Neural progenitor cell (in vitro differentiated cells): ENCODE data around the gene KRTAP5-9. TPM values are rescaled to one million over a fixed set of nuclear protein-coding genes. Genes with fewer than 3 reads are reported as not detected.

Source experiments
- DNase-seq: peaks from one replicate; pipeline ENCODE4 v3.0.0-alpha.2; 2016; ENCODE audit warnings: low spot score
- H2AFZ ChIP-seq: fragments of 200-600 bp; sonication (generic); replicated peaks from 2 replicates; pipeline ENCODE4 v1.6.1; 2016; ENCODE audit warnings: antibody characterized with exemption
- H3F3A ChIP-seq: fragments of 200-600 bp; sonication (generic); 2 replicates; pipeline ENCODE4 v1.6.1; 2016; ENCODE audit warnings: antibody characterized with exemption, low read depth
- H3K27ac ChIP-seq: fragments of 200-600 bp; sonication (generic); 2 replicates; pipeline ENCODE4 v1.5.1; 2016; ENCODE audit warnings: mild to moderate bottlenecking
- H3K27me3 ChIP-seq: fragments of 200-600 bp; sonication (generic); 2 replicates; pipeline ENCODE4 v1.6.1; 2016; ENCODE audit warnings: mild to moderate bottlenecking, moderate library complexity
- H3K36me3 ChIP-seq: fragments of 200-600 bp; sonication (generic); 2 replicates; pipeline ENCODE4 v1.5.1; 2016
- H3K4me1 ChIP-seq: fragments of 200-600 bp; sonication (generic); 2 replicates; pipeline ENCODE4 v1.6.1; 2016; ENCODE audit warnings: mixed run types
- H3K4me2 ChIP-seq: fragments of 200-600 bp; sonication (generic); 2 replicates; pipeline ENCODE4 v1.6.1; 2016
- H3K4me3 ChIP-seq: fragments of 200-600 bp; sonication (generic); 2 replicates; pipeline ENCODE4 v1.5.1; 2016
- H3K79me2 ChIP-seq: fragments of 200-600 bp; sonication (generic); 2 replicates; pipeline ENCODE4 v1.6.1; 2016; ENCODE audit warnings: low read depth
- H3K9ac ChIP-seq: fragments of 200-600 bp; sonication (generic); 2 replicates; pipeline ENCODE4 v1.6.1; 2016
- H3K9me3 ChIP-seq: fragments of 200-600 bp; sonication (generic); 2 replicates; pipeline ENCODE4 v1.5.1; 2016; ENCODE audit warnings: low read depth
- H4K20me1 ChIP-seq: fragments of 200-600 bp; sonication (generic); 2 replicates; pipeline ENCODE4 v1.6.1; 2016; ENCODE audit warnings: low read depth
- H3K27ac Mint-ChIP-seq: 3 replicates; pipeline ENCODE4 v1.8.0; 2021; ENCODE audit warnings: mixed read lengths
- H3K27me3 Mint-ChIP-seq: 2 replicates; pipeline ENCODE4 v1.8.0; 2022; ENCODE audit warnings: low read depth, mild to moderate bottlenecking, inconsistent platforms, moderate library complexity, mixed read lengths; ENCODE audit not compliant: insufficient read depth
- H3K36me3 Mint-ChIP-seq: 3 replicates; pipeline ENCODE4 v1.8.0; 2021; ENCODE audit warnings: mixed read lengths
- H3K4me1 Mint-ChIP-seq: 3 replicates; pipeline ENCODE4 v1.8.0; 2021; ENCODE audit warnings: mixed read lengths
- H3K4me3 Mint-ChIP-seq: 3 replicates; pipeline ENCODE4 v1.8.0; 2021; ENCODE audit warnings: mild to moderate bottlenecking, moderate library complexity, mixed read lengths
- H3K9me3 Mint-ChIP-seq: 3 replicates; pipeline ENCODE4 v1.8.0; 2020; ENCODE audit warnings: mixed read lengths
- EZH2 ChIP-seq: fragments of 200-600 bp; sonication (generic); IDR thresholded peaks from 2 replicates; pipeline ENCODE4 v1.6.1; 2017; ENCODE audit warnings: antibody characterized with exemption, mild to moderate bottlenecking, moderate library complexity
- EZH2phosphoT487 ChIP-seq: fragments of 200-600 bp; sonication (generic); IDR thresholded peaks from 2 replicates; pipeline ENCODE4 v1.6.1; 2017; ENCODE audit warnings: antibody characterized with exemption
- total RNA-seq: library from RNA; depleted of rRNA; stranded (reverse); fragments of >200 nt; gene quantifications from 2 replicates; pipeline ENCODE4 v1.2.3, GENCODE V29; 2015; ENCODE audit warnings: low replicate concordance
- TF ChIP-seq, protein P1 (sequence below): fragments of 200-600 bp; sonication (generic); IDR thresholded peaks from 2 replicates; pipeline ENCODE4 v1.5.1; 2017; ENCODE audit warnings: antibody characterized with exemption, mild to moderate bottlenecking

The KRTAP5-9 gene
- total RNA-seq, 1 donor from 2014 or later, result not detected

DNA sequence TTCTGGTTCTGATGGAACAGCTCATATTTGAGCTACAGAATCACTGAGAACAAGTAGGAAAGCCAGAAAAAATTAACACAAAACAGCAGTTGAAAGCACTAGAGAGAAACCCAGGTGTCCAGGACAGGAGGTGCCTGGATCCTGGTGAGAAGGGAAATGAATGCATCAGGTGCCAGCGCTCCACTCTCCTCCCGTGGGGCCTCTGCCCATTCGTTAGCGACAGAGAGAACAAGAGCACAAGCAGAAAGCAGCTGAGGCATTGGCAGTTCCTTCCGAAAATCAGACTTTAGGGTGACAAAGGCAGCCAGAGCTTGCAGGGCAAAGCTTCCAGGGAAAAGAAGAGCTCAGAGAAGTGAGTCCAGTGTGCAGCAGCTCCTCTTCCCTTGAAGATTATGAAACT is 41.1 kb upstream of the KRTAP5-9 start:
- Histone ChIP-seq H3K9me3 (peaks cover 6% of the 10 kb centered on the region), H3K4me1 (peaks cover 15% of the 10 kb centered on the region), H3K79me2 (no peaks in the 10 kb centered on the region), H3K36me3 (no peaks in the 10 kb centered on the region), H3K9ac (no peak overlapping the region), H3K4me3 (no peak overlapping the region), H3K27me3 (no peaks in the 10 kb centered on the region), H4K20me1 (no peaks in the 10 kb centered on the region), H2AFZ (no peak overlapping the region), H3K4me2 (no peak overlapping the region), H3K27ac (no peak overlapping the region), H3F3A (peaks cover 4% of the 10 kb centered on the region)
- Mint-ChIP-seq H3K36me3 (peaks cover 8% of the 10 kb centered on the region), H3K4me1 (peaks cover 19% of the 10 kb centered on the region), H3K9me3 (peaks cover 34% of the 10 kb centered on the region), H3K27ac (no peak overlapping the region), H3K4me3 (no peak overlapping the region), H3K27me3 (peaks cover 5% of the 10 kb centered on the region)
- TF ChIP-seq EZH2phosphoT487 (no peak), EZH2 (no peak)
- TF ChIP-seq, protein P1, sequence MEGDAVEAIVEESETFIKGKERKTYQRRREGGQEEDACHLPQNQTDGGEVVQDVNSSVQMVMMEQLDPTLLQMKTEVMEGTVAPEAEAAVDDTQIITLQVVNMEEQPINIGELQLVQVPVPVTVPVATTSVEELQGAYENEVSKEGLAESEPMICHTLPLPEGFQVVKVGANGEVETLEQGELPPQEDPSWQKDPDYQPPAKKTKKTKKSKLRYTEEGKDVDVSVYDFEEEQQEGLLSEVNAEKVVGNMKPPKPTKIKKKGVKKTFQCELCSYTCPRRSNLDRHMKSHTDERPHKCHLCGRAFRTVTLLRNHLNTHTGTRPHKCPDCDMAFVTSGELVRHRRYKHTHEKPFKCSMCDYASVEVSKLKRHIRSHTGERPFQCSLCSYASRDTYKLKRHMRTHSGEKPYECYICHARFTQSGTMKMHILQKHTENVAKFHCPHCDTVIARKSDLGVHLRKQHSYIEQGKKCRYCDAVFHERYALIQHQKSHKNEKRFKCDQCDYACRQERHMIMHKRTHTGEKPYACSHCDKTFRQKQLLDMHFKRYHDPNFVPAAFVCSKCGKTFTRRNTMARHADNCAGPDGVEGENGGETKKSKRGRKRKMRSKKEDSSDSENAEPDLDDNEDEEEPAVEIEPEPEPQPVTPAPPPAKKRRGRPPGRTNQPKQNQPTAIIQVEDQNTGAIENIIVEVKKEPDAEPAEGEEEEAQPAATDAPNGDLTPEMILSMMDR, result no peak
- DNase-seq, result no peak

DNA sequence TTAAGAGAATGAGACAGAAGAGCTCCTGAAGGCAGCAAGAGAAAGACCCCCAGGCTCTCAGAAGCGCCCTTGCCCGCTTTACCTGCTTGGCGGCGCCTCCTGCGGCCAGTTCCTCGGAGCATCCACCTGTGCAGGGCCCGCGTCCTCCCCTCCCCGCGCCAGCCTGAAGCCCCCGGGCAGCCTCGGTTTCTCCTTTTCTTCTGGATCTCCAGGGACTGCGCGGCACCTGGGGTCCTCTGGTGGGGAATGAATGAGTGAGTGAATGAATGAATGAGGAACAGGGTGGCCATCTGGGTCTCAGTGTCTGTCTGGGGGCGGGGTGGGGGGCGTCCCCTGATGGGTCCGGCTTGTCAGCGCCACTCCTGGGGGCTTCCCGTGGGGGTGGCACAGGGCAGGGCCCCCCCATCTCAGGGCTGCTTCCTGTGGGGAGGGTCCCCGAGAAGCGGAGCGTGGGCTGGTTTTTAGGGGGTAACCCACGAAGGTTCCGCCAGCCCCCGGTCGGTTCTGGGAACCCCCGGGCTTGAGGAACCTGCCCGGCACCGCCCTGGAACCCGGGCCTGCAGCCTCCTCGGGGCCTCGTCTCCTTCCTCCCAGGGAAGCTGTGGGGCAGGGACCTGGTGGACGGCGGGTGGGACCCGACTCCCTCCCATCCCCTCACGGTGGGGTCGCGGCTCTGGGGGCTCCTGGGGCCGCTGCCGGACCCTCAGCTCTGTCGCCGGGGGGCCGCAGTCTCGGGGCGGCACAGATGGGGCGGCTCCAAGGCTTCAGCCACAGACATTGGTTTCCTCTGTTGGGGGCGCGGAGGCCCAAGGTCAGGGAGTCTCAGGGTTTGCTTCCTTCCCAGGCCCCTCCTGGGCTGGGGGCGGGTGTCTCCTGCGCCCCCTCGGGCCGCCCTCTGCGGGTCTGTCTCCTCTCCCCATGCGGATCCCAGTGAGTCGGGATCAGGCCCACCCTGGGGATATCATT is 29.4 kb upstream of the KRTAP5-9 start:
- Histone ChIP-seq H3K36me3 (no peaks in the 10 kb centered on the region), H3K9ac (no peak overlapping the region), H3K4me3 (no peak overlapping the region), H4K20me1 (no peaks in the 10 kb centered on the region), H3K4me1 (no peaks in the 10 kb centered on the region), H3K4me2 (no peak overlapping the region), H3K27ac (no peak overlapping the region), H3K79me2 (no peaks in the 10 kb centered on the region), H3K27me3 (no peaks in the 10 kb centered on the region), H2AFZ (no peak overlapping the region), H3F3A (no peaks in the 10 kb centered on the region), H3K9me3 (no peaks in the 10 kb centered on the region)
- Mint-ChIP-seq H3K27me3 (no peaks in the 10 kb centered on the region), H3K4me3 (no peak overlapping the region), H3K27ac (no peak overlapping the region), H3K9me3 (peaks cover 2% of the 10 kb centered on the region), H3K36me3 (no peaks in the 10 kb centered on the region), H3K4me1 (peaks cover 7% of the 10 kb centered on the region)
- TF ChIP-seq EZH2phosphoT487, result no peak
- TF ChIP-seq EZH2, result no peak
- TF ChIP-seq, protein P1, result no peak
- DNase-seq, result no peak

- Mint-ChIP-seq H3K27ac (peak overlapping the region; percentile 26), H3K9me3 (peaks cover 2% of the 10 kb centered on the region), H3K4me1 (peaks cover 7% of the 10 kb centered on the region), H3K27me3 (no peaks in the 10 kb centered on the region), H3K36me3 (no peaks in the 10 kb centered on the region), H3K4me3 (no peak overlapping the region)
- no peaks in the 10 kb centered on the region for H3K79me2 ChIP-seq
- H3K4me2 ChIP-seq, result no peak overlapping the region
- H4K20me1 ChIP-seq, result no peaks in the 10 kb centered on the region
- no peak for DNase-seq
- H3F3A ChIP-seq, result no peaks in the 10 kb centered on the region
- H3K9me3 ChIP-seq, result no peaks in the 10 kb centered on the region
- no peaks in the 10 kb centered on the region for H3K4me1 ChIP-seq
- H3K4me3 ChIP-seq, result no peak overlapping the region
- no peaks in the 10 kb centered on the region for H3K36me3 ChIP-seq
- TF ChIP-seq EZH2, result no peak
- TF ChIP-seq EZH2phosphoT487, result no peak
- TF ChIP-seq, protein P1, result no peak
- H3K9ac ChIP-seq, result no peak overlapping the region
- no peaks in the 10 kb centered on the region for H3K27me3 ChIP-seq
- no peak overlapping the region for H3K27ac ChIP-seq
- H2AFZ ChIP-seq, result no peak overlapping the region
These were observed 28.7 kb upstream of the KRTAP5-9 start for GRCh38 chr11:71519546-71519945.
